ENCODE measurements around the gene NFATC2IP. TPM values are rescaled to one million over a fixed set of nuclear protein-coding genes. Genes with fewer than 3 reads are reported as not detected.
"Not testable (repeated sequence)": the region's sequence is repeated elsewhere in the genome, so short reads cannot be mapped to it uniquely, and the experiment has no call there.

Gene NFATC2IP
- total RNA-seq, 2 donors from 2014 or later, result 20.0 to 65.6 TPM

DNA sequence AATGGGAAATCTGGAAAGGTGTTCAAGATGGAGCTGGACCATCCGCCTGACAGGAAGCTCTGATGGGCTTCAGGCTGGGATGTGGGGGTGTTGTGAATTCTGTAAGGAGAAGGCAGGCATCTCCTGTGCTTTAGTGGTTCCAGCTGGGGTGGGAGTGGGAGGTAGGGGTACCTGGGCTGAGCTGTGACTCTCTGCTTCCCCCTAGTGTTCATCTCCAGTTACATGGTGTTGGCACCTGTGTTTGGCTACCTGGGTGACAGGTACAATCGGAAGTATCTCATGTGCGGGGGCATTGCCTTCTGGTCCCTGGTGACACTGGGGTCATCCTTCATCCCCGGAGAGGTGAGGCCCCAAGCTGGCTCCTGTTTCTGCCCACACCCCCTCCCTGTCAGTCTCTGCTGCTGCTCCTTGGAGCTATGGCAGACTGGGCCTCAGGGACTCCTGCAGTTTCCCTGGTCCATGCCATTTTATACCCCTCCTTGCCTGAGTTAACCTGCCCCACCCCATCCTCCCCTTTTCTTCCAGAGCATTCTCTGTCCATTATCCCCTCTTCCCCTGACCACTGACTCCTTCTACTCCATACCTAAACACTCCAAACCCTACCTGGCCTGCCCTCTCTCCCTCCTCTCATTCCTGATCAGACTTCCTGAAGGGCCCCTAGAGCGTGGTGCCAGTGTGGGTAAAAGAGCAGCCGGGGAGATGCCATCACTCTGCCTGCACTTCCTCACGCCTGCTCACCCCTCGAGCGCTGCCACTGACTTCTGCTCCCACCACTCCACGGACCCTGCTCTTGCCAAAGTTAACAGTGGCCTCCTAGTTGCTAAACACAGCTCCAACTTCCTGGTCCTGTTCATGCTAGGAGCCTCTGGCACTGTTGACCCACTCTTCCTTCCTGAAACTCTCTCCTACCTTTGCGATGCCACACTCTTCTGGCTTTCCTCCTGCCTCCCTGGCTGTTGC lies 27.2 kb downstream of the NFATC2IP start:
- TF ChIP-seq, protein P1, sequence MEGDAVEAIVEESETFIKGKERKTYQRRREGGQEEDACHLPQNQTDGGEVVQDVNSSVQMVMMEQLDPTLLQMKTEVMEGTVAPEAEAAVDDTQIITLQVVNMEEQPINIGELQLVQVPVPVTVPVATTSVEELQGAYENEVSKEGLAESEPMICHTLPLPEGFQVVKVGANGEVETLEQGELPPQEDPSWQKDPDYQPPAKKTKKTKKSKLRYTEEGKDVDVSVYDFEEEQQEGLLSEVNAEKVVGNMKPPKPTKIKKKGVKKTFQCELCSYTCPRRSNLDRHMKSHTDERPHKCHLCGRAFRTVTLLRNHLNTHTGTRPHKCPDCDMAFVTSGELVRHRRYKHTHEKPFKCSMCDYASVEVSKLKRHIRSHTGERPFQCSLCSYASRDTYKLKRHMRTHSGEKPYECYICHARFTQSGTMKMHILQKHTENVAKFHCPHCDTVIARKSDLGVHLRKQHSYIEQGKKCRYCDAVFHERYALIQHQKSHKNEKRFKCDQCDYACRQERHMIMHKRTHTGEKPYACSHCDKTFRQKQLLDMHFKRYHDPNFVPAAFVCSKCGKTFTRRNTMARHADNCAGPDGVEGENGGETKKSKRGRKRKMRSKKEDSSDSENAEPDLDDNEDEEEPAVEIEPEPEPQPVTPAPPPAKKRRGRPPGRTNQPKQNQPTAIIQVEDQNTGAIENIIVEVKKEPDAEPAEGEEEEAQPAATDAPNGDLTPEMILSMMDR (IDR thresholded peaks at IDR 0.05), result peak in 6 of 7 experiments; percentile 22 to 63 (median 48)
- no peak for TF ChIP-seq POLR2A (IDR thresholded peaks at IDR 0.05)
- Histone ChIP-seq H3K4me3 (no peak overlapping the region), H3K27ac (no peak overlapping the region), H3K9me3 (no peaks in the 10 kb centered on the region), H3K36me3 (replicated peaks in 1 of 2; ENCODE audit: insufficient read depth in 1 of 2, low read depth in 2 of 2) (peaks cover 0 to 6% of the 10 kb centered on the region in 2 donors), H3K27me3 (no peaks in the 10 kb centered on the region), H3K4me1 (peaks cover 18% of the 10 kb centered on the region)
- WGBS, 2 donors, result 59 to 60% methylated on average over 11 of the region's 11 CpGs
- no peak for ATAC-seq
- intact Hi-C loops (cut with DNase I), result no loop called here
- DNase-seq, result peak in 2 of 4 donors; percentile 15 to 25

DNA sequence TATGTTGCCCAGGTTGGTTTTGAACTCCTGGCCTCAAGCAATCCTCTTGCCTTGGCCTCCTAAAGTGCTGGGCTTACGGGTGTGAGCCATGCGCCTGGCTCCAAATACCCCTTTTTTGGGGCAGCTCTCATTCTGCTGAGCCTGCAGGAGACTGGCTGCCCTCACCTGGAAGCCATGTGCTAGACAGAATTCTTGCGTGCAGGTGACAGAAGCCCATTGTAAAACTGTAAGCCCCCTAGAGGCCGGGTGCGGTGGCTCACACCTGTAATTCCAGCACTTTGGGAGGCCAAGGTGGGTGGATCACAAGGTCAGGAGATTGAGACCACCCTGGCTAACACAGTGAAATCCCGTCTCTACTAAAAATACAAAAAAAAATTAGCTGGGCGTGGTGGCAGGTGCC lies 29.6 kb downstream of the NFATC2IP start:
- H3K9me3 ChIP-seq; H3K27me3 ChIP-seq; H3K4me1 ChIP-seq; DNase-seq; H3K27ac ChIP-seq; H3K36me3 ChIP-seq (replicated peaks in 1 of 2; ENCODE audit: insufficient read depth in 1 of 2, low read depth in 2 of 2); ATAC-seq; H3K4me3 ChIP-seq; intact Hi-C loops (cut with DNase I): not testable (repeated sequence)
- WGBS, 2 donors, result 78% methylated on average over 5 to 7 of the region's 7 CpGs

DNA sequence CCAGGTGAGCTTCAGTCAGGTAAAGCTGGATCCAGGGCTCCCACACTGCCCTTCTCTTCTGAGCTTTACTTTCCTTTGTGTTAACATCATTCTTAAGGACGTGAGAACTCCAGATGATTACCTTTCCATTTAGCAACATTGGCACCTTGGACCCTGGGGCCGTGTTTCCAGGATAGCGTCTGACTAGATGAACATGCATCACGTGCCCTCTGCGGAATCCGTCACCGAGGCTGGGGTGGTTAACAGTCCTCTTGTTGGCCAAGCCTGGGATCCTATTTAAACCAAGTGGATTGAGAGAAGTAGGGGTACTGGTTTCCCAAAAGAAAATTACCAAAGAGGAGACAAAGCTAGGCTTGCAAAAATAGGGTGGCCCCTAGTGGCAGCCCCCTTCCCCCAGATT lies 30.2 kb downstream of the NFATC2IP start:
- Histone ChIP-seq H3K36me3 (replicated peaks in 1 of 2; ENCODE audit: insufficient read depth in 1 of 2, low read depth in 2 of 2) (peaks cover 4 to 8% of the 10 kb centered on the region in 2 donors), H3K27me3 (no peaks in the 10 kb centered on the region), H3K4me1 (peaks cover under 1% of the 10 kb centered on the region), H3K27ac (no peak overlapping the region), H3K9me3 (no peaks in the 10 kb centered on the region), H3K4me3 (no peak overlapping the region)
- TF ChIP-seq, protein P1 (IDR thresholded peaks at IDR 0.05), result no peak
- no peak for TF ChIP-seq POLR2A (IDR thresholded peaks at IDR 0.05)
- DNase-seq (no peak), ATAC-seq (no peak)
- intact Hi-C loops (cut with DNase I), result no loop called here
- 95 to 96% methylated on average over 7 of the region's 7 CpGs for WGBS, 2 donors

DNA sequence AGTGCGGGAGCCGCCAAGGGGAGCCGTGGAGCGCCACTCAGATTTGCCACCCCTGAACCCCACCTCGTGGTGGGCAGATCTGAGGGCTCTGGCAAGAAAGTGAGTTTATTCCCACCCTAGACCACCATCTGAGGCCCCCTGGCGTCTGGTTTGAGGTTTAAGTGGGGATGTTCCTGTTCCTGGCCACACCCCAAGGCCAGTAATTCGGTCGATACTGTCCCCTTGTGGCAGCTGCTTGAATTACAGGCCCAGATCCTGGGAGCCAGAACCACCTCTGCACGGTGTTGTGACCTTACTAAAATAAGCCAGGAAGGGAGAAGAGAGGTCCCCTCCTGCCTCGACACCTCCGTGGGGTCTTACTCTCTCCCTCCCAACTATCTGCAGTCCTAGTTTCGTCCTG lies 30.8 kb downstream of the NFATC2IP start:
- intact Hi-C loops (cut with DNase I), result no loop called here
- DNase-seq (peak in 1 of 4 donors; percentile 16), ATAC-seq (no peak)
- Histone ChIP-seq H3K4me1 (no peaks in the 10 kb centered on the region), H3K36me3 (replicated peaks in 1 of 2; ENCODE audit: insufficient read depth in 1 of 2, low read depth in 2 of 2) (peaks cover 4 to 8% of the 10 kb centered on the region in 2 donors), H3K27ac (no peak overlapping the region), H3K27me3 (no peaks in the 10 kb centered on the region), H3K9me3 (no peaks in the 10 kb centered on the region), H3K4me3 (no peak overlapping the region)
- 81 to 85% methylated on average over 11 to 12 of the region's 12 CpGs for WGBS, 2 donors
- TF ChIP-seq, protein P1 (IDR thresholded peaks at IDR 0.05), result peak in 6 of 7 experiments; percentile 12 to 45 (median 27)
- no peak for TF ChIP-seq POLR2A (IDR thresholded peaks at IDR 0.05)

DNA sequence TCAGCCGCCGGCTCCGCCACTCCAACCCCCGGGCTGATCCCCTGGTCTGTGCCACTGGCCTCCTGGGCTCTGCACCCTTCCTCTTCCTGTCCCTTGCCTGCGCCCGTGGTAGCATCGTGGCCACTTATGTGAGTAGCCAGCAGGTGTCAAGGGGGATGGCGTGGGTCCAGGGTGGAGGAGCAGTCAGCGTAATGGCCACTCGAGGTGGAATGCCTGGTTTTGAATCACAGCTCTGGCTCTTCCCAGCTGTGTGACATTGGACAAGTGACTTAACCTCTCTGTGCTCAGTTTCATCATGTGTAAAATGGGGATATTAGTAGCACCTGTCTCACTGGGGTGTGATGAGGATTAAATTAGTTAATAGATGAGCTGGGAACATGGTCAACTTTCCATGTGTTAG lies 31.7 kb downstream of the NFATC2IP start:
- intact Hi-C loops (cut with DNase I), result no loop called here
- H3K27me3 ChIP-seq, result no peaks in the 10 kb centered on the region
- no peaks in the 10 kb centered on the region for H3K4me1 ChIP-seq
- H3K4me3 ChIP-seq, result no peak overlapping the region
- no peak for DNase-seq
- no peak for TF ChIP-seq POLR2A (IDR thresholded peaks at IDR 0.05)
- ATAC-seq, result no peak
- no peak overlapping the region for H3K27ac ChIP-seq
- H3K9me3 ChIP-seq, result peaks cover 0 to 4% (median 0%) of the 10 kb centered on the region in 3 donors
- WGBS, 2 donors, result 92 to 97% methylated on average over 5 to 10 of the region's 10 CpGs
- peaks cover 4 to 8% of the 10 kb centered on the region in 2 donors for H3K36me3 ChIP-seq (replicated peaks in 1 of 2; ENCODE audit: insufficient read depth in 1 of 2, low read depth in 2 of 2)

All from body of pancreas (tissue), 4 donors.